K562 (cell line): ENCODE results near the gene ATP1A3. TPM values are rescaled to one million over a fixed set of nuclear protein-coding genes. Genes with fewer than 3 reads are reported as not detected.
A peak's percentile ranks its signal among the peaks of the same experiment; 100 is the strongest.

Source experiments
- BDP1 ChIP-seq: IDR thresholded peaks from 3 replicates; pipeline ENCODE4 v1.6.1; 2011; ENCODE audit not compliant: insufficient read length, insufficient read depth
- DNMT1 ChIP-seq: fragments of 450-650 bp; IDR thresholded peaks from 2 replicates; pipeline ENCODE4 v1.6.1; 2016; ENCODE audit warnings: antibody characterized with exemption, mild to moderate bottlenecking
- KAT7 ChIP-seq: sonication (generic); formaldehyde crosslinking; IDR thresholded peaks from 2 replicates; pipeline ENCODE4 v1.8.0; 2022; ENCODE audit warnings: missing genetic modification reagents, mild to moderate bottlenecking, borderline replicate concordance
- RNF2 ChIP-seq: sonication (generic); IDR thresholded peaks from 2 replicates; pipeline ENCODE4 v1.6.1; 2016
- TEAD1 ChIP-seq, 2 experiments: fragments of 450-650 bp in 1 of 2; sonication (generic) in 1 of 2; formaldehyde crosslinking; IDR thresholded peaks; 2 replicates each; pipeline versions ENCODE4 v1.4.0 to v1.8.0; 2020 to 2022; ENCODE audit warnings: mild to moderate bottlenecking in 2 of 2, missing genetic modification reagents in 1 of 2
- ZNF780A ChIP-seq: fragments of 250-450 bp; sonication (Bioruptor Pico); IDR thresholded peaks from 2 replicates; pipeline ENCODE4 v1.5.0; 2021; ENCODE audit warnings: mild to moderate bottlenecking
- polyA plus RNA-seq, 8 experiments: library from polyadenylated mRNA; depleted of rRNA in 4 of 8; stranded (reverse) in 5 of 8; unstranded in 3 of 8; fragments of >200 nt; fragmentation: Nextera tagmentation in 2 of 8; fragmentation: Illumina TruSeq in 1 of 8; extraction: Ambion mirVana in 2 of 8; extraction: Trizol in 1 of 8; gene quantifications; 2 replicates each; pipeline versions ENCODE4 v1.2.1 to v1.2.3, GENCODE V29; 2011 to 2014; ENCODE audit warnings: inconsistent platforms in 1 of 8, missing spikeins in 1 of 8
- total RNA-seq, 7 experiments: library from RNA; depleted of rRNA in 6 of 7; stranded (reverse); fragments of >200 nt in 6 of 7; fragmentation: Illumina TruSeq in 2 of 7; extraction: Trizol in 2 of 7; gene quantifications; 2 replicates each; pipeline versions ENCODE4 v1.2.1 to v1.2.3, GENCODE V29; 2011 to 2021; ENCODE audit warnings: low replicate concordance in 1 of 7
- TF ChIP-seq, protein P1 (sequence below): IDR thresholded peaks from 2 replicates; pipeline ENCODE4 v1.6.1; 2014; ENCODE audit warnings: antibody characterized with exemption
- TF ChIP-seq, protein P2 (sequence below): sonication (generic); formaldehyde crosslinking; IDR thresholded peaks from 2 replicates; pipeline ENCODE4 v1.8.0; 2022; ENCODE audit warnings: mild to moderate bottlenecking, missing genetic modification reagents
- TF ChIP-seq, protein P3 (sequence below): fragments of 250-450 bp; sonication (Bioruptor Pico); IDR thresholded peaks from 2 replicates; pipeline ENCODE4 v1.8.0; 2022; ENCODE audit warnings: inconsistent platforms
- TF ChIP-seq, protein P4 (sequence below): sonication (generic); formaldehyde crosslinking; IDR thresholded peaks from 2 replicates; pipeline ENCODE4 v1.8.0; 2022; ENCODE audit warnings: mild to moderate bottlenecking, missing genetic modification reagents
- TF ChIP-seq, protein P5 (sequence below): fragments of 200-800 bp; sonication (Bioruptor generic); IDR thresholded peaks from 2 replicates; pipeline ENCODE4 v1.6.1; 2017; ENCODE audit warnings: missing genetic modification characterization, missing compliant biosample characterization
- TF ChIP-seq, protein P6 (sequence below), 2 experiments: fragments of 150-350 bp in 1 of 2; IDR thresholded peaks; 2 replicates each; pipeline ENCODE4 v1.6.1; 2012 to 2016; ENCODE audit warnings: low read depth in 2 of 2, low read length in 2 of 2, mild to moderate bottlenecking in 1 of 2, moderate library complexity in 1 of 2

Gene ATP1A3
- total and polyA plus RNA-seq, 9 of the 15 experiments (the other 6 are each of a cell fraction or from before 2014, with no cell fraction given) = 0.03 to 1.0 (median 0.17) TPM; not detected in 3

DNA sequence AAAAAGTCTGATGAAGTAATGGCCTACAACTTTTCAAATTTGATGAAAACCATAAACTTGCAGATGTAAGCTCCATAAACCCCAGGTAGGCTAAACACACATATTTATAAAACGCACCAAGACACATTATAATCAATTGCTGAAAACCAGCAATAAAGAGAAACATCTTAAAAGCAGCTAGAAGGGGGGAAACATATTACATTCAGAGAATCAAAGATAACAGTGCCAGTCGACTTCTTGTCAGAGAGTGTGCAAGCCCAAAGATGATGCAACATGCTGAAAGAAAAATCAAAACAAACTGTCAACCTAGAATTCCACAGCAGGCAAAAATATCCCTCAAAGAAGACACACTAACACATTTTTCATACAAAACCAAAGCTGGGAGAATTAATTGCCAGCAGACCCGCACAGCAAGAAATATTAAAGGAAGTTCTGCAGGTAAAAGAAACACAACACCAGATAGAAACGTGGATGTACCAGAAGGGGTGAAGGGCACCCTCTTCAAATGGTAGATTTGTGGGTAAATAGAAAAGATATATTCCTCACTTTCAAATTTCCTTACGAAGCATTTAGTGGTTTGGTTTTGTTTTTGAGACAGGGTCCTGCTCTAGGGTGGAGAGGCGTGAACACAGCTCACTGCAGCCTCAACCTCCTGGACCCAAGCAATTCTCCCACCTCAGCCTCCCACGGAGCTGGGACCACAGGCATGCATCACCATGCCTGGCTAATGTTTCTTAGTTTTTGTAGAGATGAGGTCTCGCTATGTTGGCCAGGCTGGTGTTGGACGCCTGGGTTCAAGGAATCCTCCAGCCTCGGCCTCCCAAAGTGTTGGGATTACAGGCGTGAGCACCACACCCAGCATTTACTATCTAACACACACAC lies 16.5 kb upstream of the ATP1A3 start (continued):
- TF ChIP-seq, protein P1, sequence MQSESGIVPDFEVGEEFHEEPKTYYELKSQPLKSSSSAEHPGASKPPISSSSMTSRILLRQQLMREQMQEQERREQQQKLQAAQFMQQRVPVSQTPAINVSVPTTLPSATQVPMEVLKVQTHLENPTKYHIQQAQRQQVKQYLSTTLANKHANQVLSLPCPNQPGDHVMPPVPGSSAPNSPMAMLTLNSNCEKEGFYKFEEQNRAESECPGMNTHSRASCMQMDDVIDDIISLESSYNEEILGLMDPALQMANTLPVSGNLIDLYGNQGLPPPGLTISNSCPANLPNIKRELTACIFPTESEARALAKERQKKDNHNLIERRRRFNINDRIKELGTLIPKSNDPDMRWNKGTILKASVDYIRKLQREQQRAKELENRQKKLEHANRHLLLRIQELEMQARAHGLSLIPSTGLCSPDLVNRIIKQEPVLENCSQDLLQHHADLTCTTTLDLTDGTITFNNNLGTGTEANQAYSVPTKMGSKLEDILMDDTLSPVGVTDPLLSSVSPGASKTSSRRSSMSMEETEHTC = no peak
- TF ChIP-seq, protein P2, sequence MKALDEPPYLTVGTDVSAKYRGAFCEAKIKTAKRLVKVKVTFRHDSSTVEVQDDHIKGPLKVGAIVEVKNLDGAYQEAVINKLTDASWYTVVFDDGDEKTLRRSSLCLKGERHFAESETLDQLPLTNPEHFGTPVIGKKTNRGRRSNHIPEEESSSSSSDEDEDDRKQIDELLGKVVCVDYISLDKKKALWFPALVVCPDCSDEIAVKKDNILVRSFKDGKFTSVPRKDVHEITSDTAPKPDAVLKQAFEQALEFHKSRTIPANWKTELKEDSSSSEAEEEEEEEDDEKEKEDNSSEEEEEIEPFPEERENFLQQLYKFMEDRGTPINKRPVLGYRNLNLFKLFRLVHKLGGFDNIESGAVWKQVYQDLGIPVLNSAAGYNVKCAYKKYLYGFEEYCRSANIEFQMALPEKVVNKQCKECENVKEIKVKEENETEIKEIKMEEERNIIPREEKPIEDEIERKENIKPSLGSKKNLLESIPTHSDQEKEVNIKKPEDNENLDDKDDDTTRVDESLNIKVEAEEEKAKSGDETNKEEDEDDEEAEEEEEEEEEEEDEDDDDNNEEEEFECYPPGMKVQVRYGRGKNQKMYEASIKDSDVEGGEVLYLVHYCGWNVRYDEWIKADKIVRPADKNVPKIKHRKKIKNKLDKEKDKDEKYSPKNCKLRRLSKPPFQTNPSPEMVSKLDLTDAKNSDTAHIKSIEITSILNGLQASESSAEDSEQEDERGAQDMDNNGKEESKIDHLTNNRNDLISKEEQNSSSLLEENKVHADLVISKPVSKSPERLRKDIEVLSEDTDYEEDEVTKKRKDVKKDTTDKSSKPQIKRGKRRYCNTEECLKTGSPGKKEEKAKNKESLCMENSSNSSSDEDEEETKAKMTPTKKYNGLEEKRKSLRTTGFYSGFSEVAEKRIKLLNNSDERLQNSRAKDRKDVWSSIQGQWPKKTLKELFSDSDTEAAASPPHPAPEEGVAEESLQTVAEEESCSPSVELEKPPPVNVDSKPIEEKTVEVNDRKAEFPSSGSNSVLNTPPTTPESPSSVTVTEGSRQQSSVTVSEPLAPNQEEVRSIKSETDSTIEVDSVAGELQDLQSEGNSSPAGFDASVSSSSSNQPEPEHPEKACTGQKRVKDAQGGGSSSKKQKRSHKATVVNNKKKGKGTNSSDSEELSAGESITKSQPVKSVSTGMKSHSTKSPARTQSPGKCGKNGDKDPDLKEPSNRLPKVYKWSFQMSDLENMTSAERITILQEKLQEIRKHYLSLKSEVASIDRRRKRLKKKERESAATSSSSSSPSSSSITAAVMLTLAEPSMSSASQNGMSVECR = no peak
- TF ChIP-seq BDP1 (no peak), ZNF780A (no peak), TEAD1 (CRISPR knock-in tag; IDR thresholded peaks at IDR 0.05) (peak in 1 of 2 experiments; percentile 85; a peak in 2 of 4 replicates), KAT7 (CRISPR knock-in tag) (no peak), DNMT1 (no peak), RNF2 (no peak)
- TF ChIP-seq, protein P3, sequence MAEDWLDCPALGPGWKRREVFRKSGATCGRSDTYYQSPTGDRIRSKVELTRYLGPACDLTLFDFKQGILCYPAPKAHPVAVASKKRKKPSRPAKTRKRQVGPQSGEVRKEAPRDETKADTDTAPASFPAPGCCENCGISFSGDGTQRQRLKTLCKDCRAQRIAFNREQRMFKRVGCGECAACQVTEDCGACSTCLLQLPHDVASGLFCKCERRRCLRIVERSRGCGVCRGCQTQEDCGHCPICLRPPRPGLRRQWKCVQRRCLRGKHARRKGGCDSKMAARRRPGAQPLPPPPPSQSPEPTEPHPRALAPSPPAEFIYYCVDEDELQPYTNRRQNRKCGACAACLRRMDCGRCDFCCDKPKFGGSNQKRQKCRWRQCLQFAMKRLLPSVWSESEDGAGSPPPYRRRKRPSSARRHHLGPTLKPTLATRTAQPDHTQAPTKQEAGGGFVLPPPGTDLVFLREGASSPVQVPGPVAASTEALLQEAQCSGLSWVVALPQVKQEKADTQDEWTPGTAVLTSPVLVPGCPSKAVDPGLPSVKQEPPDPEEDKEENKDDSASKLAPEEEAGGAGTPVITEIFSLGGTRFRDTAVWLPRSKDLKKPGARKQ = no peak
- TF ChIP-seq, protein P4, sequence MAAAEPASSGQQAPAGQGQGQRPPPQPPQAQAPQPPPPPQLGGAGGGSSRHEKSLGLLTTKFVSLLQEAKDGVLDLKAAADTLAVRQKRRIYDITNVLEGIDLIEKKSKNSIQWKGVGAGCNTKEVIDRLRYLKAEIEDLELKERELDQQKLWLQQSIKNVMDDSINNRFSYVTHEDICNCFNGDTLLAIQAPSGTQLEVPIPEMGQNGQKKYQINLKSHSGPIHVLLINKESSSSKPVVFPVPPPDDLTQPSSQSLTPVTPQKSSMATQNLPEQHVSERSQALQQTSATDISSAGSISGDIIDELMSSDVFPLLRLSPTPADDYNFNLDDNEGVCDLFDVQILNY = no peak
- TF ChIP-seq, protein P5, sequence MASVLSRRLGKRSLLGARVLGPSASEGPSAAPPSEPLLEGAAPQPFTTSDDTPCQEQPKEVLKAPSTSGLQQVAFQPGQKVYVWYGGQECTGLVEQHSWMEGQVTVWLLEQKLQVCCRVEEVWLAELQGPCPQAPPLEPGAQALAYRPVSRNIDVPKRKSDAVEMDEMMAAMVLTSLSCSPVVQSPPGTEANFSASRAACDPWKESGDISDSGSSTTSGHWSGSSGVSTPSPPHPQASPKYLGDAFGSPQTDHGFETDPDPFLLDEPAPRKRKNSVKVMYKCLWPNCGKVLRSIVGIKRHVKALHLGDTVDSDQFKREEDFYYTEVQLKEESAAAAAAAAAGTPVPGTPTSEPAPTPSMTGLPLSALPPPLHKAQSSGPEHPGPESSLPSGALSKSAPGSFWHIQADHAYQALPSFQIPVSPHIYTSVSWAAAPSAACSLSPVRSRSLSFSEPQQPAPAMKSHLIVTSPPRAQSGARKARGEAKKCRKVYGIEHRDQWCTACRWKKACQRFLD (CRISPR knock-in tag) = peak; percentile 35
- TF ChIP-seq, protein P6, sequence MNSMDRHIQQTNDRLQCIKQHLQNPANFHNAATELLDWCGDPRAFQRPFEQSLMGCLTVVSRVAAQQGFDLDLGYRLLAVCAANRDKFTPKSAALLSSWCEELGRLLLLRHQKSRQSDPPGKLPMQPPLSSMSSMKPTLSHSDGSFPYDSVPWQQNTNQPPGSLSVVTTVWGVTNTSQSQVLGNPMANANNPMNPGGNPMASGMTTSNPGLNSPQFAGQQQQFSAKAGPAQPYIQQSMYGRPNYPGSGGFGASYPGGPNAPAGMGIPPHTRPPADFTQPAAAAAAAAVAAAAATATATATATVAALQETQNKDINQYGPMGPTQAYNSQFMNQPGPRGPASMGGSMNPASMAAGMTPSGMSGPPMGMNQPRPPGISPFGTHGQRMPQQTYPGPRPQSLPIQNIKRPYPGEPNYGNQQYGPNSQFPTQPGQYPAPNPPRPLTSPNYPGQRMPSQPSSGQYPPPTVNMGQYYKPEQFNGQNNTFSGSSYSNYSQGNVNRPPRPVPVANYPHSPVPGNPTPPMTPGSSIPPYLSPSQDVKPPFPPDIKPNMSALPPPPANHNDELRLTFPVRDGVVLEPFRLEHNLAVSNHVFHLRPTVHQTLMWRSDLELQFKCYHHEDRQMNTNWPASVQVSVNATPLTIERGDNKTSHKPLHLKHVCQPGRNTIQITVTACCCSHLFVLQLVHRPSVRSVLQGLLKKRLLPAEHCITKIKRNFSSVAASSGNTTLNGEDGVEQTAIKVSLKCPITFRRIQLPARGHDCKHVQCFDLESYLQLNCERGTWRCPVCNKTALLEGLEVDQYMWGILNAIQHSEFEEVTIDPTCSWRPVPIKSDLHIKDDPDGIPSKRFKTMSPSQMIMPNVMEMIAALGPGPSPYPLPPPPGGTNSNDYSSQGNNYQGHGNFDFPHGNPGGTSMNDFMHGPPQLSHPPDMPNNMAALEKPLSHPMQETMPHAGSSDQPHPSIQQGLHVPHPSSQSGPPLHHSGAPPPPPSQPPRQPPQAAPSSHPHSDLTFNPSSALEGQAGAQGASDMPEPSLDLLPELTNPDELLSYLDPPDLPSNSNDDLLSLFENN (IDR thresholded peaks at IDR 0.05; ENCODE audit: low read depth in 2 of 2, low read length in 2 of 2) = no peak
